ENCODE results near the gene LRP4. TPM values are rescaled to one million over a fixed set of nuclear protein-coding genes. Genes with fewer than 3 reads are reported as not detected.

LRP4 gene
- total and polyA plus RNA-seq, 2 of the 8 experiments (the other 6 are each of a cell fraction or from before 2014, with no cell fraction given) = 5.4 to 22.1 TPM

DNA sequence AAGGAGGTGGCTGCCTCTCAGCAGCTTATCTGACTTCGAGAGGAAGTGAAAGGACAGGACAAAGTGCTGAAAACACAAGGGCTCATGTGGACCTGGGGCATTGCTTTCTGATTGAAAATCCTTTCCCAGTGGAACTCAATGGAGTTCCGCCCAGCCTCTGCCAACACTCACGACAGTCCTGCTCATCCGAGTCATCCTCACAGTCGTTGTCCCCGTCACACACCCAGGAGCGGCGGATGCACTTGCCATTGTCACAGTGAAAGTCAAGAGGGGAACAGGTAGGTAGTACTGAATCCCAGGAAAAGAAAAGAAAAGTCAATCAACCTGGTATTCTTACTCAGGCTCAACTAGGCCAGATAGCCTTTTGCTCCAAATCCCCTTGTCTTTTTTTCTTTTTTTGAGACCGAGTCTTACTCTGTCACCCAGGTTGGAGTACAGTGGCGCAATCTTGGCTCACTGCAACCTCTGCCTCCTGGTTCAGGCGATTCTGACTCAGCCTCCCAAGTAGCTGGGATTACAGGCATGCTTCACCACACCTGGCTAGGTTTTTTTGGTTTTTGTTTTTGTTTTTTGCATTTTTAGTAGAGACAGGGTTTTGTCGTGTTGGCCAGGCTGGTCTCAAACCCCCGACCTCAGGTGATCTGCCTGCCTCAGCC is 18.1 kb downstream of the LRP4 start:
- POLR2A ChIA-PET (ENCODE audit: partially characterized antibody) = interaction anchor here (1.1 to 1.8 kb wide), 3 partner anchors 13 to 263 kb away, joined by 3 to 8 read pairs (median 3); no protein-coding TSS in a partner anchor
- no peak overlapping the region for H3K18ac ChIP-seq (ENCODE audit: extremely low read depth, low read length)
- H2BK120ac ChIP-seq (replicated peaks; ENCODE audit: low read depth, low read length) = no peak overlapping the region
- CTCF ChIA-PET (ENCODE audit: partially characterized antibody) = interaction anchor here (1.0 to 7.5 kb wide), 4 partner anchors 9 to 261 kb away, joined by 4 to 44 read pairs (median 5); no protein-coding TSS in a partner anchor
- no peaks in the 10 kb centered on the region for H3K23me2 ChIP-seq (ENCODE audit: low read depth, low read length)
- H3K36me3 ChIP-seq (ENCODE audit: control insufficient read depth in 2 of 4, insufficient read depth in 4 of 4, low read length in 3 of 4) = peaks cover 2 to 17% (median 12%) of the 10 kb centered on the region in 4 experiments; a peak in 6 of 8 replicates
- H3K79me1 ChIP-seq (ENCODE audit: low read depth, low read length) = peaks cover 5% of the 10 kb centered on the region
- no peak overlapping the region for H3K14ac ChIP-seq (ENCODE audit: insufficient read length)
- H2BK5ac ChIP-seq (ENCODE audit: low read depth, low read length) = no peak overlapping the region
- H3K27ac ChIP-seq (ENCODE audit: low read depth, low read length) = no peak overlapping the region
- no peak overlapping the region for H3K9ac ChIP-seq (replicated peaks in 1 of 4; ENCODE audit: extremely low read depth in 1 of 4, low read depth in 3 of 4, low read length in 3 of 4)
- no peak overlapping the region for H3K4me3 ChIP-seq (ENCODE audit: extremely low read depth in 1 of 4, insufficient read depth in 2 of 4, low read depth in 3 of 4, low read length in 4 of 4)
- H2BK20ac ChIP-seq (ENCODE audit: low read length) = no peak overlapping the region
- peaks cover 0 to 2% of the 10 kb centered on the region in 2 experiments for H4K20me1 ChIP-seq (replicated peaks in 1 of 2; ENCODE audit: control insufficient read depth in 1 of 2, insufficient read depth in 2 of 2, low read length in 2 of 2)
- H3K4ac ChIP-seq (replicated peaks; ENCODE audit: insufficient read length, low read depth, low read length) = no peak overlapping the region
- no peaks in the 10 kb centered on the region for H3K79me2 ChIP-seq (ENCODE audit: control insufficient read depth in 1 of 2, insufficient read depth in 2 of 2, low read length in 2 of 2)
- no peaks in the 10 kb centered on the region for H3K27me3 ChIP-seq (replicated peaks in 1 of 4; ENCODE audit: control insufficient read depth in 3 of 4, extremely low read depth in 1 of 4, insufficient read depth in 3 of 4, low read length in 3 of 4)
- WGBS, 2 experiments (ENCODE audit: extremely low coverage in 1 of 2, insufficient coverage in 1 of 2, insufficient read length in 1 of 2, insufficient replicate concordance in 2 of 2, low coverage in 1 of 2, low lambda C conversion rate in 2 of 2, missing lambda C conversion rate in 1 of 2) = 92% methylated on average over 13 of the region's 13 CpGs; no CpG with 5 or more reads in 1 of the 2 experiments
- H4K91ac ChIP-seq (replicated peaks; ENCODE audit: insufficient read length, low read length) = no peak overlapping the region
- FAIRE-seq = no peak
- peaks cover 4 to 8% of the 10 kb centered on the region in 2 experiments; a peak in 2 of 4 replicates for H3K9me3 ChIP-seq (ENCODE audit: insufficient read depth in 2 of 2, low read depth in 1 of 2, low read length in 1 of 2)
- H2BK12ac ChIP-seq (ENCODE audit: low read depth, low read length) = no peak overlapping the region
- no peak overlapping the region for H3K23ac ChIP-seq (ENCODE audit: insufficient read length)
- no peak overlapping the region for H2AFZ ChIP-seq (ENCODE audit: low read length)
- H2BK15ac ChIP-seq (ENCODE audit: low read length) = no peak overlapping the region
- H2AK5ac ChIP-seq (ENCODE audit: low read depth, low read length) = no peak overlapping the region
- DNase-seq (ENCODE audit: low read depth in 1 of 2, low spot score in 2 of 2) = no peak
- no peak overlapping the region for H4K5ac ChIP-seq (ENCODE audit: insufficient read length, low read depth, low read length)
- no peak overlapping the region for H3K4me2 ChIP-seq (ENCODE audit: insufficient read depth in 1 of 2, low read depth in 2 of 2, low read length in 2 of 2)
- H4K8ac ChIP-seq (ENCODE audit: extremely low read depth, insufficient read depth, low read length) = no peak overlapping the region
- no peak overlapping the region for H3K56ac ChIP-seq (replicated peaks; ENCODE audit: insufficient read length, low read depth, low read length)
- peaks cover 8 to 14% (median 10%) of the 10 kb centered on the region in 4 experiments for H3K4me1 ChIP-seq (replicated peaks in 1 of 4; ENCODE audit: control insufficient read depth in 3 of 4, insufficient read depth in 4 of 4, low read length in 3 of 4)
- TF ChIP-seq SP2 (IDR thresholded peaks at IDR 0.05; ENCODE audit: low read length) = no peak
- no peak for TF ChIP-seq SIX5 (IDR thresholded peaks at IDR 0.05; ENCODE audit: low read depth, low read length)
- no peak for TF ChIP-seq KDM4A (IDR thresholded peaks at IDR 0.05; ENCODE audit: low read depth, low read length, severe bottlenecking)
- no peak for TF ChIP-seq POLR2A (IDR thresholded peaks at IDR 0.05; ENCODE audit: control extremely low read depth in 1 of 2, low read depth in 2 of 2, low read length in 2 of 2)
- no peak for TF ChIP-seq TAF1 (IDR thresholded peaks at IDR 0.05; ENCODE audit: low read depth, low read length)
- TF ChIP-seq GTF2F1 (IDR thresholded peaks at IDR 0.05; ENCODE audit: borderline replicate concordance, low read depth, low read length) = no peak
- TF ChIP-seq BACH1 (IDR thresholded peaks at IDR 0.05; ENCODE audit: low read length) = no peak
- TF ChIP-seq CTBP2 (IDR thresholded peaks at IDR 0.05; ENCODE audit: borderline replicate concordance, insufficient read depth, insufficient read length, low read length) = no peak
- TF ChIP-seq HDAC2 (IDR thresholded peaks at IDR 0.05; ENCODE audit: borderline replicate concordance in 1 of 2, low read depth in 2 of 2, low read length in 2 of 2) = no peak
- TF ChIP-seq RAD21 (IDR thresholded peaks at IDR 0.05 in 1 of 2, conservative IDR thresholded peaks at IDR 0.05 in 1 of 2; ENCODE audit: low read depth in 2 of 2, low read length in 2 of 2) = no peak
- no peak for TF ChIP-seq RFX5 (IDR thresholded peaks at IDR 0.05; ENCODE audit: borderline replicate concordance, low read depth, low read length)
- no peak for TF ChIP-seq CBX5 (IDR thresholded peaks at IDR 0.05; ENCODE audit: low read depth, low read length)
